ENCODE data around the gene NUDT4. TPM values are rescaled to one million over a fixed set of nuclear protein-coding genes. Genes with fewer than 3 reads are reported as not detected.
A peak's percentile ranks its signal among the peaks of the same experiment; 100 is the strongest.
"Not testable (repeated sequence)": the region's sequence is repeated elsewhere in the genome, so short reads cannot be mapped to it uniquely, and the experiment has no call there.

Gene NUDT4
- total RNA-seq, 4 donors from 2014 or later, result 16.0 to 33.8 (median 25.7) TPM

DNA sequence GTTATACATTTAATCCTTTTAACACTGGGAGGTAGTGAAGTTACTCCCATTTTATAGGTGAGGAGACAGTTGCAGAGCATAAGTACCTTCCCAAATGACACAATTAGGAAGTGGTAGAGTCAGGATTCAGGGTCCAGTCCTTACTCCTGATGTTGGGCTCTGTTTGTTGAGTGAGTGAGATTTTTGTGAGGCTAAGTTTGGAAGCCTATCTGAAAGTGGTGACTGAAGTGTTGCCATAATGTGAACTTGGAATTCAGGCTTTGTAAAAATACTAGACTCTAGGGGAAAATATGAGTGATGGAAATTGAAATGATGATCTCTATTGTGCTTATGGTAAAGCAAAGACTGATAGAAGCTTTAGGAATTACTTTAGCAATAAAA lies 2.2 kb downstream of the NUDT4 start:
- Histone ChIP-seq H3K27me3 (no peaks in the 10 kb centered on the region), H3K4me1 (peaks cover 33 to 69% (median 40%) of the 10 kb centered on the region in 3 donors), H3K36me3 (no peaks in the 10 kb centered on the region), H3K9me3 (no peaks in the 10 kb centered on the region), H3K4me3 (peak overlapping the region; percentile 91 to 94 (median 93)), H3K27ac (peak overlapping the region; percentile 93 to 97 (median 96))
- intact Hi-C loops (cut with DNase I), result no loop called here
- no peak for TF ChIP-seq POLR2A (IDR thresholded peaks at IDR 0.05)
- TF ChIP-seq, protein P1, sequence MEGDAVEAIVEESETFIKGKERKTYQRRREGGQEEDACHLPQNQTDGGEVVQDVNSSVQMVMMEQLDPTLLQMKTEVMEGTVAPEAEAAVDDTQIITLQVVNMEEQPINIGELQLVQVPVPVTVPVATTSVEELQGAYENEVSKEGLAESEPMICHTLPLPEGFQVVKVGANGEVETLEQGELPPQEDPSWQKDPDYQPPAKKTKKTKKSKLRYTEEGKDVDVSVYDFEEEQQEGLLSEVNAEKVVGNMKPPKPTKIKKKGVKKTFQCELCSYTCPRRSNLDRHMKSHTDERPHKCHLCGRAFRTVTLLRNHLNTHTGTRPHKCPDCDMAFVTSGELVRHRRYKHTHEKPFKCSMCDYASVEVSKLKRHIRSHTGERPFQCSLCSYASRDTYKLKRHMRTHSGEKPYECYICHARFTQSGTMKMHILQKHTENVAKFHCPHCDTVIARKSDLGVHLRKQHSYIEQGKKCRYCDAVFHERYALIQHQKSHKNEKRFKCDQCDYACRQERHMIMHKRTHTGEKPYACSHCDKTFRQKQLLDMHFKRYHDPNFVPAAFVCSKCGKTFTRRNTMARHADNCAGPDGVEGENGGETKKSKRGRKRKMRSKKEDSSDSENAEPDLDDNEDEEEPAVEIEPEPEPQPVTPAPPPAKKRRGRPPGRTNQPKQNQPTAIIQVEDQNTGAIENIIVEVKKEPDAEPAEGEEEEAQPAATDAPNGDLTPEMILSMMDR (IDR thresholded peaks at IDR 0.05), result no peak
- DNase-seq, result no peak

DNA sequence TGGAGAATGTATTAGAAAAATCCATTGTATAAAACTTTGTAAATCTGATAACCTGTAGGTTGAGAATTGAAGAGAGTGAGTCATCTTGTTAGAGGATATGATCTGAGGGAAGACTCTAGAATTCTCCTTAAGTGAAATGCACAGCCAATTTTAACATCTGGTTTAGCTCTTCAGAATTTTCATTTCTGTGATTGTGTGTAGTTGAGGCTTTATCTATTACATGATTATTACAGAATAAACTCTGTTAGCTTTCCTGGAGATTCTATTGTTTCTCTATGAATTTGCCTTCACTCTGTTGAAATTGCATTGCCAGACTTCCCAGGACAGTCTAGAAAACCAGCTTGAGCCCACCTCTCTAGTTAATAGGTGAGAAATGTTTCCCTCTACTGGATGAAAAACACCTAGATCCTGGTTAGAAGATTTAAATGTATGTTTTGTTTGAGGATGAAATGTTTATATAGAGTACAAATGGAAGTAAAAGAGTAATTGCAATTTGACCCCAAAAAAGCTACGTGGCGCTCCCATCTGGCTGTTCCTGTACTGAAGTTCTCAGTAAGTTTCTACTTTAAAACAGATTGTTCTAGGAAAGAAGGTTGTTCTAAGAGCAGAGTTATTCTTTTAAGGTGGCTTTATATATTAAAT lies 2.9 kb downstream of the NUDT4 start:
- no peaks in the 10 kb centered on the region for H3K9me3 ChIP-seq
- H3K27ac ChIP-seq, result peak overlapping the region; percentile 93 to 97 (median 96)
- intact Hi-C loops (cut with DNase I), result no loop called here
- H3K36me3 ChIP-seq, result no peaks in the 10 kb centered on the region
- H3K4me1 ChIP-seq, result peaks cover 33 to 71% (median 43%) of the 10 kb centered on the region in 3 donors
- H3K4me3 ChIP-seq, result peak overlapping the region; percentile 91 to 94 (median 93)
- no peaks in the 10 kb centered on the region for H3K27me3 ChIP-seq
- 18 to 30% methylated on average over 2 of the region's 2 CpGs for WGBS, 2 donors
- no peak for DNase-seq
- no peak for TF ChIP-seq POLR2A (IDR thresholded peaks at IDR 0.05)
- TF ChIP-seq, protein P1 (IDR thresholded peaks at IDR 0.05), result peak in 2 of 6 experiments; percentile 13 to 19

DNA sequence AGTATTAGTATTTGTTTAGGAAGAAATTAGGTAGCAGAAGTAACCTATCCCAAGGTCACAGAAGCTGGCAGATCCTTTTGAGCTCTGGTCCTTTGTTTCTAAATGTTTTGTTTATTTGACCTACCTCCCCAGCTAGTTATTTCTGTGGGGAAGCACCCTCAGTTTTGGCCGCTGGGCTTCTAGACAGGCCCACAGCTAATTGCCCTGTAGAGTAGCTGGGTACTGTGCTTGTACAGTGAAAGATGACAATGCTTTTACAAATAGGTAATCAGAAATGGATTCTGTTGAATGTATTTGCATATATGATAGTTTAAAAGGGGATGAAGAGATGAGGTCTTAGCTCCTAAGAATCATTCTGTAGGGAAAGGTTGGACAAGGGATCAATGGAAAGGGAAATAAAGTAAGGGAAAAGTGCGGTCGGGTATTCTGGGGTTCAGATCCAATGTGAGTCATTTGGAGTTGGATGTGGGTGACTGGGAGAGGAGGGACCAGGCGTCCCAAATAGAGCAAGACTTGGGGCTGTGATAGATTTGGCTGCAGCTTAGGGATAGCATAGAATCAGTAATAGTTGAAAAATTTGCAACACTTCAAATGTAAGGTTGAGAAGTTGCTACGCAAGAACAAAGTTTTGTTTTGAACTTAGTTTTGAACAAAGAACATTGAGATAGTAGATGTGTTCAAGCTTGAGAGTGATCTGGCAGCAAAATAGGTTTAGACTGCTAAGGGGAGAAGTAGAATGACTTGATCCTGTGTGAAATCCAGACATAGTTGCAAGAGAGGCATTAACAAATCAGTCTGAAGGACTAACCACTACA lies 3.6 kb downstream of the NUDT4 start:
- DNase-seq, result no peak
- intact Hi-C loops (cut with DNase I), result no loop called here
- TF ChIP-seq POLR2A (IDR thresholded peaks at IDR 0.05), result no peak
- TF ChIP-seq, protein P1 (IDR thresholded peaks at IDR 0.05), result no peak
- H3K4me1 ChIP-seq, result peaks cover 33 to 63% (median 35%) of the 10 kb centered on the region in 3 donors
- no peaks in the 10 kb centered on the region for H3K36me3 ChIP-seq
- no peaks in the 10 kb centered on the region for H3K27me3 ChIP-seq
- 27 to 32% methylated on average over 5 of the region's 5 CpGs for WGBS, 2 donors
- H3K4me3 ChIP-seq, result peak overlapping the region in 3 of 4 donors; percentile 93 to 94 (median 93)
- H3K27ac ChIP-seq, result peak overlapping the region in 3 of 4 donors; percentile 93 to 97 (median 97)
- no peaks in the 10 kb centered on the region for H3K9me3 ChIP-seq

DNA sequence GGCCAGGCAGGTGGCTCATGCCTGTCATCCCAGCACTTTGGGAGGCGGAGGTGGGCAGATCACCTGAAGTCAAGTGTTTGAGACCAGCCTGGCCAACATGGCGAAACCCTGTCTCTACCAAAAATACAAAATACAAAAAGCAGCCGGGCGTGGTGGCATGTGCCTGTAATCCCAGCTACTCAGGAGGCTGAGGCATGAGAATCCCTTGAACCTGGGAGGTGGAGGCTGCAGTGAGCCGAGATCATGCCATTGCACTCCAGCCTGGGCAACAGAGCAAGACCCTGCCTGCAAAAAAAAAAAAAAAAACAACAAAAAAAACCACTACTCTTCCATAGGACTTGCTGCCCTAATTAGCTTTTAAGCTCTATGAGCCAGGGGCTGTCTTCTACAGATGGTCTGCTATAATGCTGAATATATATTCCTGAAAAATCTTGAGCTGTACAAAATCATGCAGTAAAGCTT lies 4.3 kb downstream of the NUDT4 start:
- Histone ChIP-seq H3K27ac (peak overlapping the region in 3 of 4 donors; percentile 93 to 97 (median 97)), H3K4me3 (peak overlapping the region in 1 of 4 donors; percentile 93), H3K4me1 (peaks cover 28 to 59% (median 29%) of the 10 kb centered on the region in 3 donors)
- H3K9me3 ChIP-seq; H3K36me3 ChIP-seq; DNase-seq; intact Hi-C loops (cut with DNase I); H3K27me3 ChIP-seq: not testable (repeated sequence)
- WGBS, 2 donors, result 68 to 69% methylated on average over 5 of the region's 5 CpGs

DNA sequence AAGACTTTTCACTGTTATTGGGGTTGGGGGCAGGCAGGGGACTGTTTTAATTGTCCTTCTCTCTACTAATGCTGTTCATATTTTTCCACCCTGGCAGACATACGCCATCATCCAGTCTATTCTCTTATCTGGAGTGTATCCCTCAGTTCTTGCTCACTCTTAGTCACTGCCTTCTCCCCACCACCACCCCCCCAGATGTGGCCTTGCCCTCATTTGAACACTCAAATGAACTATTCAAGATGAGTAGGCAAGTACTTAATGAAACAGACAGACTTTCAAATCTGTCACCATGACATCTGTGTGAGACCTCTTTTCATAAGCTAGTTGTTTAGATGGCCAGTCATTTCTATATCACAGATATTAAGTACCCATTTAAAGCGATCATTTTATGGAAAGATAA lies 10.1 kb downstream of the NUDT4 start:
- no peak for TF ChIP-seq POLR2A (IDR thresholded peaks at IDR 0.05)
- TF ChIP-seq, protein P1 (IDR thresholded peaks at IDR 0.05), result no peak
- 61 to 75% methylated on average over 2 of the region's 2 CpGs for WGBS, 2 donors
- Histone ChIP-seq H3K27ac (no peak overlapping the region), H3K27me3 (no peaks in the 10 kb centered on the region), H3K9me3 (no peaks in the 10 kb centered on the region), H3K4me1 (peaks cover 0 to 74% (median 22%) of the 10 kb centered on the region in 3 donors), H3K4me3 (no peak overlapping the region), H3K36me3 (no peaks in the 10 kb centered on the region)
- no peak for DNase-seq
- intact Hi-C loops (cut with DNase I), result no loop called here

All from esophagus squamous epithelium (tissue), 5 donors.